GM19023 (cell line): Measurements from ENCODE around the gene LBHD2.

Experiments used
- ATAC-seq: cut with Tn5 transposase; IDR thresholded peaks from one replicate; pipeline ENCODE4 v1.9.1; 2021; ENCODE audit warnings: mild to moderate bottlenecking, moderate library complexity; ENCODE audit not compliant: unreplicated experiment

LBHD2 gene

DNA sequence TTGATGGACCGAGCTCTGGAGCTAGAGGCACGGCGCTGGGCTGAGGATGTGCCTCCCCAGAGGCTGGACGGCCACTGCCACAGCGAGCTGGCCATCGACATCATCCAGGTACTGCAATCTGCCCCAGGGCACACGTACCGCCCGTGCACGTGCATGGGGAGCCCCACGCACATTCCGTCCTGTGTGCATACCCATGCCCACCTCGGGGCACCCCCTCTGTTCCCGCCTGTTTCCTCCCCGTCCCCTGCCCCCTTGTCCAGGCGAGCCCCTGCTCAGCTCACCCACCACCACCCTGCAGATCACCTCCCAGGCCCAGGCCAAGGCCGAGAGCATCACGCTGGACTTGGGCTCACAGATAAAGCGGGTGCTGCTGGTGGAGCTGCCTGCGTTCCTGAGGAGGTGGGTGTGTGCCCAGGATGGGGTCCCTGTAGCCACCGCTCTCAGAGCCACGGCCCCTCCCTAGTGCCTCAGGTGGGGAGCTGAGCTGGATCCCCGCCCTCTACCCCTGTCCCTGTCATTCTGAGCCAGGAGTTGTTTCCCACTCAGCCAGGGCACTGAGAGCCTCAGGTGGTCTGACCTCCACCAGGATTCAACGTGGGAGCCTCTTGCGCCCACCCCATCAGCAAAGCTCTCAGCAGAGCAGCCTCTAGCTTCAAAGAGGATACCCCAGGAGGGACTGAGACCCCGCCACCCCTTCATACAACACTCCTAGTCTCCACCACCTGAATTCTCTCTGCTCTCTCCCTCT lies 46.2 kb downstream of the LBHD2 start:
- no peak for ATAC-seq

DNA sequence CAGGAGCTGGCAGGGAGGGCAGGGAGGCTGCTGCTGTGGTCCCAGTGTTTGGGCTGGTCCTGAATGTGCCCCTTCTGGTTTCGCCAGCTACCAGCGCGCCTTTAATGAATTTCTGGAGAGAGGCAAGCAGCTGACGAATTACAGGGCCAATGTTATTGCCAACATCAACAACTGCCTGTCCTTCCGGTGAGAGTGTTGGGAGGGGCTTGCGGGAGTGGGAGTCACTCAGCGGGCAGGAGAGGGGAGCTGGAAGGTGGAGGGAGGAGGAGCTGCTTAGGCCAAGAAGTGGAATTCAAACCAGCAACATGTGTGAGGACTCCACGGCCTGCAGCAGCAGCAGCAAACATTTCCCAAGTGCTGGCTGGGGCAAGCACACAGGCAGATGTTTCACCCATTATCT lies 47.0 kb downstream of the LBHD2 start:
- no peak for ATAC-seq

DNA sequence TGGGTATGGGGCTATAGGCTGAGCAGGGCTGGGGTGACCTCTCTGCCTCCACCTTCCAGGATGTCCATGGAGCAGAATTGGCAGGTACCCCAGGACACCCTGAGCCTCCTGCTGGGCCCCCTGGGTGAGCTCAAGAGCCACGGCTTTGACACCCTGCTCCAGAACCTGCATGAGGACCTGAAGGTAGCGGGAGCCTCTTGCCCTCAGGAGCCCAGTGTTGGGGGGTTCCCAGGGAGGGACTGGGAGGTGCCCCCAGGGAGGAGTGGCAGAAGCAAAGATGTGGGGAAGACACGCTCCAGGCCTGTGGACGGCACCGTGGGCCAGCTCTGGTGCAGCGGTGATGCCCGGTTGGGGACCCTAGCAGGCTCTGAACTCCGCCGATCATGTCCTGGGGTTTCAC lies 47.6 kb downstream of the LBHD2 start:
- ATAC-seq, result no peak

DNA sequence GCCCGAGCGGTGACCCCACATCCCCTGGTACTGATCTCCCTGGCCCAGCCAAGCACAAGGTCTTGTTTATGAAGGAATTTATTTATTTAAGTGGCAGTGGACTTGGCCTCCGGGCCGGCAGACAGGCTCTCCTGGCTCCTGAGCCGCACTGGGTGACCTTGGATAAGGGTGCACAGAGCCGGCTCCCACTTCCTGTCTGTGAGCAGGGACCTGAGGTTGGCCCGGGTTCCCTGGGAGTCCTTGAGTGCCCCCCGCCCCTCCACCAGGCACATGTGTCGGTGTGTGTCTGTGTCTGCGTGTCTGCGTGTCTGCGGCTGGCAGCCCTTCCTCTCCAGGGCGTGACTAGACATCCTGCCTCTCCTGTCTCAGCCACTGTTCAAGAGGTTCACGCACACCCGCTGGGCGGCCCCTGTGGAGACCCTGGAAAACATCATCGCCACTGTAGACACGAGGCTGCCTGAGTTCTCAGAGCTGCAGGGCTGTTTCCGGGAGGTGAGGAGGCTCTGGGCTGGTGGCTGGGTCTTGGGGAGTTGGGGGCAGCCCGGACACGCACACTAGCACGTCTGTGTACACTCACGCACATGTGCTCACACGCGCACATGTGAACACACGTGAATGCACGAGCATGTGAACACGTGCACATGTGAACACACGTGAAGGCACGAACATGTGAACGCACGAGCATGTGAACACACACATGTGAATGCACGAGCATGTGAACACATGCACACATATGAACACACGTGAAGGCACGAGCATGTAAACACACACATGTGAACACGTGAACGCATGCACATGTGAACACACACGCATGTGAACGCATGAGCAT lies 48.6 kb downstream of the LBHD2 start:
- ATAC-seq, result no peak

DNA sequence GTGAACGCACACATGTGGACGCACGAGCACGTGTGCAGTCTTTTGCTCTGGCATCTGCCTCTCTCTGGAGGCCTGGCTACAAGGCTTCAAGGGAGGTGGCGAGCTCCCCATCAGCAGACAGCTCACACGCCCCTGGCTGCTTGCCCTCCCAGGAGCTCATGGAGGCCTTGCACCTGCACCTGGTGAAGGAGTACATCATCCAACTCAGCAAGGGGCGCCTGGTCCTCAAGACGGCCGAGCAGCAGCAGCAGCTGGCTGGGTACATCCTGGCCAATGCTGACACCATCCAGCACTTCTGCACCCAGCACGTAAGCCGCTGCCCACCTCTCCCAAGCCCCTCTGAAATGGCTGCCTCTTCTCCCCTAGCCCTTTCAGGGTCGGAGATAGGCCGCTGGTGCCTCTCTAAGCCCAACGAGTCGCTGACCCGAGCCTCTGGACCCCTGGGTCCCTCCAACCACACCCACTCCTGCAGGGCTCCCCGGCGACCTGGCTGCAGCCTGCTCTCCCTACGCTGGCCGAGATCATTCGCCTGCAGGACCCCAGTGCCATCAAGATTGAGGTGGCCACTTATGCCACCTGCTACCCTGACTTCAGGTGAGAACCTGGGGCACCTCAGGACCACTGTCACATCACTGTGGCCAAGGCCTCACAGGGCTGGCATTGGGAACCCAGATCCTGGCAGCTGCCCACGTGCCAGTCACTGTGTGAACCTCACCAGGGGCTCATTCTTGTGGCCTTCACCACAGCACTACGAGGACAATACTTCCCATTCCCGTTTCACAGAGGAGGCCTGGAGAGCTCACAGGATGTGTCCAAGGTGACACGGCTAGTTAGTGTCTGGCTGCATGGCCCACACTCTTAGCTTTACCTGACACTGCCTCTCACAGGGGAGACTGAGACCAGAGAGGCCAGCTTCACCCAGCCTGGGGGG lies 49.5 kb downstream of the LBHD2 start:
- no peak for ATAC-seq

DNA sequence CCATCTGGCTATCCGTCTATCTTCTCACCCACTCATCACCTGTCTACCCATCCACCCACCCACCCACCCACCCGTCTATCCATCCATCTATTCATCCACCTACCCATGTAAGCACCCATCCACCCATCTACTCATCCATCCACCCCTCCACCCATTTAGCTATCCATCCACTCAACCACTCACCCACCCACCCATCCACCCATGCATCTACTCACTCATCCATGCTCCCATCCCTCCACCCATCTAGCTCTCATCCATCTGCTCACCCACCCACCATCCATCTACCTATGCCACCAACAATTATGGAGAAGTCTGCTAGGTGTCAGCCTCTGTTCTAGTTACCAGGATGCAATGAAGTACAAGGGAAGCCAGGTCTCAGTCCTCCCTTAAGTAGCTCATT lies 50.4 kb downstream of the LBHD2 start:
- no peak for ATAC-seq

DNA sequence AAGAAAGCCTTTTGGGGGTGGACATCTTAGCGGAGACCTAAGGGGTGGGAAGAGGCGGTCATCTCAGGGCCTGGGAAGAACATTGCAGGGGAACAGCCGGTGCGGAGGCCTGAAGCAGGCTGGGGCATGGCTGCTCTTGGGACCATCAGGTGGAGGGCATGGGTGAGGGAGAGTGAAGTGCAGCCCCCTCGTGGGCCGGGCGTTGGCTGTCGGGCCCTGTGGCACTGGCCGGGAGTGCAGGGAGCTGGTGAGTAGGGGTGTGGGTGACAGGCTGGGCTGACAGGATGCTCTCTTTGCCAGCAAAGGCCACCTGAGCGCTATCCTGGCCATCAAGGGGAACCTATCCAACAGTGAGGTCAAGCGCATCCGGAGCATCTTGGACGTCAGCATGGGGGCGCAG lies 50.9 kb downstream of the LBHD2 start:
- ATAC-seq, result no peak

DNA sequence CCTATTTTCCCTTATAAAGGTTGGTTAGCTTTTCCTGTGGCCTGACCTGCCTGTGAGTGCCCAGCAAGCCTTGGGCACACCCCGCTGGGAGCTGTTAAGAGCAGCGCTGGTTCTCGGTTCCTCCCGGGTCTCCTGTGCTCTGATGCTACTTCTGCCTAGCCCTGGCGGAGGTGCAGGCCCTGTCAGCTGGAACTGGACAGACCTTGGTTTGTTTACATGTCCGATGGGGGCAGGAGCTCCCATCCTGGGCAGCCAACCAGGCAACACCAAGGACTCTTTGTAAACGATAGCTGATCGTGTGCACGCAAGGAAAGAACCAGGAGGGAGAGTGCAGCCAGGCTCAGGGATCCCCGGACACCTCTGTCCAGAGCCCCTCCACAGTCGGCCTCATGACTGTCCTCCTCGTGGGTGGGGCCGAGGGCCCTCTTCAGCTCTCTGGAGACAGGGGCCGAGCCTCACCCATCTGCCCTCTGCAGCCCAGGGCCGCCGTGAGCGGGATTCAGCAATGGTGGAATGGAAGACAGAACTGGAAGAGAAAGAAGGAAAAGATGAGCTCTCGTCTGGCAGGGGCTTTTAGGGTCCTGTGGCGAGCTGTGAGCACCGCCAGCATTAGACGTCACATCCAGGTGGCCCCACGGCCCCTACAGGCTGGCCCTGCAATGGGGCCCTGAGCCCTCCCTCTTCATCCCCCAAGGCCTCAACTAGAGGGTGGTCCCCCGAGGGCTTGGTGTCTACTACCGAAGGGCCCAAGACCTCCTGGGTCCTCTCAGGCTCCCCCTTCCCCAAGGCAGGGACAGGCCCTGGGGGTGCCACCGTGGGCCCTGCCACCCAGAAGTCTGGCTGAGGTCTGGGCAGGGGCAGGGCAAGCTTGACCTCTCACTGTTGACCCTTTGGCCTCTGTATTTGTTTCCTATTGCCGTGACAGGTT lies 51.6 kb downstream of the LBHD2 start:
- no peak for ATAC-seq

DNA sequence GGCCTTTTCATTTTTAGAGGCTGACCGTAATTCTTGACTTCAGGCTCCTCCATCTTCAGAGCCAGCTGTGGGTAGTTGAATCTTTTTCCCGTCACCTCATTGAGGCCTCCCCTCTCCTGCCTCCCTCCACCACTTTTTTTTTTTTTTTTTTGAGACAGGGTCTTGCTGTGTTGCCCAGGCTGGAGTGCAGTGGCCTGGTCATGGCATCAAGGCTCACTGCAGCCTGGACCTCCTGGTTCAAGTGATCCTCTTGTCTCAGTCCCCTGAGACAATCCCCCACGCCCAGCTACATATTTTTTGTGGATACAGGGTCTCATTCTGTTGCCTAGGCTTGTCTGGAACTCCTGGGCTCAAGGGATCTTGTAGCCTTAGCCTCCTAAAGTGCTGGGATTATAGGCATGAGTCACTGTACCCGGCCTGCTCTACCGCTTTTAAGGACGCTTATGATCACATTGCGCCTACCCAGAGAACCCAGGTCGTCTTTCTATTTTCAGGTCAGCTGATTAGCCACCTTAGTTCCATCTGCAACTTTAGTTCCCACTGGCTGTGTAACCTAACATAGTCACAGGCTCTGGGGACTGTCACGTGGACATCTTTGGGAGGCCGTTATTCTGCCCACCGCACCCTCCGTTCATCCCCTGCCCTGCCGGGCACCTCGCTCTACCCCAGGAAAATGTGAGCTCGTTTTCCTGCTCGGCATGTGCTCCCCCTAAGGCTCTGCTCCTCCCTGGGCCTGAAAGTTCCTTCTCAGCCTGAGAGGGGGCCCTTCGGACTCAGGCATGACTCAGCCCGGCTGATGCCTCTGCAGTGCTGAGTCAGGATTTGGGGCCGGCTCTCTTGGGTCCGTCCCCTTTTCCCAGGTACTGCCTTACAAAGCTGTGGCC lies 52.6 kb downstream of the LBHD2 start:
- ATAC-seq, result no peak

DNA sequence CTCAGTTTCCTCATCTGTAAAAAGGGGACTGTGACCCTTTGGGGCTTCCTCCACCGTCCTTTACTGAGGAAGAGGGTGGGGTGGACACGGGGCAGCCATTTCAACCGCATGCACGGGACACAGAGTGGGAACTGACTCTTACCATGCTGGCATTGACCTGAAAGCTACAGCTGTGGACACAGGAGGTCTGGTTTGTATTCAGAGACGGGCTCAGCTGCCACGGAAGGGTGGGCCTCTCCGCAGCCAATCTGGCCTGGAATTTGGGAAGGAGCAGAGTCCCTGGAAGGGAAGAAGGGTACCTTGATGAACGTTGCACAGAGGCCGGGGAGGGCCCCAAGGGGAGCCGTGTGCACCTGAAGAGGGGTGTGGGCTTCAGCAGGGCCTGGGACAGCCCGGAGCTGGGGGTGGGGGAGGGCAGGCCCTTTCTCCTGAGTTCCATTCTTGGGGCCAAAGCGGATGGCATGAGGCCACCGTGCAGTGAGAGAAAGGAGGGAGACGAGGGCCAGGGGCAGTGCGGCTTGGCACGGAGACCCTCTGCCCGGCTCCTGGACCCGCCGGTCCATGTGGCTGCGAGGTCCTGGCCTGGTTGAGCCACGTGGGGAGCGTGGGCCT lies 53.8 kb downstream of the LBHD2 start:
- ATAC-seq, result no peak

DNA sequence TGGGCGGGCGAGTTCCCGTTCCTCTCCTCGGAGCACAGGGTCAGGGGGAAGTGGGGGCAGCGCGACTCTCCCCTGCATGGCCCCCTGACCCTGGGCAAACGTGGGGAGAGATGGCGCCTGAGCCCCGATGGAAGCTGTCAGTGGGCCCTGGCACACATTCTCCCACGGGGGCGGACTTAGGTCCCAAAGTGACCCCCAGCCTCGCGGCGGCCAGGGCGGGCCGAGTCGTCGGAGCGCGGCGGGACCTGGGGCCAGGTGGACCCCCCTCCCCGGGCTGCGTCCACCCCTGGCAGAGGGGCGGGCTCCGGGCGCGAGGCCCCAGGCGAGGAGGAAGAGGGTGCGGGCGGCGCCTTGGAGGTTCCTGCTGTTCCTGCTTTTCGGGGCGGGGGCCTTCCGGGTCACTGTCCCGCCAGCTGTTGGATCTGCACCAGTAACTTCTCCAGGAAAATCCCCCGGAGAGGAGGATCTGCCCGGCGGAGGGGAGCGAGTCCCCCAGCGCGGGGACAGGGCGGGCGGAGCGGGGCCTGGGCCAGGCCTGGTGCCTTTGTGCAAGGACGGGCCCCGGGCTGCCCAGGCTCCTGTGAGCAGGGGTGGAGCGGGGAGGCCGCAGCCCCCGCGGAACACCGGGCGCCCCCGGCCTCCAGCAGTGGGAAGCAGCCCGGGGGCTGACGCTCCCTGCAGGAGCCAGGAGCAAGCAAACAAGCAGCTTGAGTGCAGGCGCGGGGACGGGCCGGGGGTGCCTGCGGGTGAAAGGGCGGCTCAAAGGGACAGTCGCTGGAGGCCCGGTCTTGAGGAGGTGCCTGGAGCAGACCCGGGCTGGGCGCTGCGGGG lies 54.5 kb downstream of the LBHD2 start:
- ATAC-seq, result no peak

DNA sequence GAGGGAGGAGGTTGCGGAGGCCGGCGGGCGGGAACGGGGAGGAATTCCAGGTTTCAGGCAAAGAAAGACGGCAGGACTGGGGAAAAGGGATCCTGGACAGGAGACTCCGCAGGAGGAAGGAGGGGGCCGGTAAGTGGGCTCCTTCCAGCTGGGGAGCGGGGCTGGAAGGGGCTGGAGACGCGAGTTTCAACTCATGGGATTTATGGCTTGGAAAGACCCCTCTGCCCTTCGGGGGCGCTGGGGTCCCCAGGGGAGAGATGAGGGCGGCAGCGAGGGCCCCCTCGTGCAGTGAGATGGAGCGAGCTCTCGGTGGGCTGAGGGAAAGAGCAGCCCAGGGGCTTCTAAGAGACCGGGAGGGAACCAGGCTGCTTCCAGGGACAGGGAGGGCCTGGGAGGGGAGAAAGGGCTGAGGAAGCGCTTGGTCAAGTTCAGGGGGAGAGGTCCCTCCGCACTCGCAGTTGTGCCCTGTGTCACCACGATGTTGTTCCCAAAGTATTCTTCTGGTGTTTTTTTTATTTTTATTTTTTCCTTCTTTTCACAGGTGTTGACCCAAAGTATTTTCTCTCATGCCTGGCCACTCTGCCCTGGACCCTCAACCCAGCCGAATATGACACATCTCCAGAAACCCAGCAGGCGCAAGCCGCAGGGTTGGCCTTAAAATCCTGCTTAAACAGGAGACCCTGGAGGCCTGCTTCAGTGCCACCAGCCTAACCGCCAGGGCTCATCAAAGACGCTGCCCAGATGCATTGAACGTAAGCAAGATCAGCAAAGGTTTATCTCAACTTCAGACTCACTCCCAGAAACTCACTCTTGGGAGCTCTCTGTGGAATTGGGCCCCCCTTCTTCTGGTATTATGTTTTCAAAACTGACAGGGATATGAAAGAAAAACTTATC lies 55.4 kb downstream of the LBHD2 start:
- no peak for ATAC-seq
